OCI-LY7 (cell line): ENCODE measurements around the gene C3orf52. TPM values are rescaled to one million over a fixed set of nuclear protein-coding genes. Genes with fewer than 3 reads are reported as not detected.
A peak's percentile ranks its signal among the peaks of the same experiment; 100 is the strongest.

Experiments
- BruUV-seq: library from RNA; stranded (reverse); fragments of 400-500 nt; replicated peaks from 2 replicates; lab custom pipeline; 2021; lab: Mats Ljungman, UMichigan
- CTCF ChIA-PET: fragments of 300-600 bp; sonication (Branson Sonifier 250); formaldehyde crosslinking; loops from one replicate; lab custom pipeline; 2022; ENCODE audit warnings: antibody characterized with exemption; ENCODE audit not compliant: unreplicated experiment; lab: Charles Lee
- POLR2A ChIA-PET: fragments of 300-600 bp; sonication (Branson Sonifier 250); formaldehyde crosslinking; loops from one replicate; lab custom pipeline; 2022; ENCODE audit warnings: antibody characterized with exemption; lab: Charles Lee
- DNase-seq: peaks from one replicate; pipeline ENCODE4 v3.0.0-alpha.2; 2015; ENCODE audit warnings: low spot score
- H2AFZ ChIP-seq: fragments of 200-600 bp; sonication (generic), shearing (Covaris generic); 2 replicates; pipeline ENCODE4 v1.6.1; 2014; ENCODE audit warnings: mild to moderate bottlenecking, antibody characterized with exemption, low read length, moderate library complexity
- H3K27ac ChIP-seq: fragments of 200-600 bp; sonication (generic); 2 replicates; pipeline ENCODE4 v1.5.1; 2014; ENCODE audit warnings: mixed run types, low read depth, mild to moderate bottlenecking, moderate library complexity, low read length, inconsistent platforms; ENCODE audit not compliant: poor library complexity, severe bottlenecking
- H3K36me3 ChIP-seq: fragments of 200-600 bp; sonication (generic); 2 replicates; pipeline ENCODE4 v1.6.1; 2014; ENCODE audit warnings: mild to moderate bottlenecking, antibody characterized with exemption, low read length, moderate library complexity, mixed read lengths; ENCODE audit not compliant: insufficient read depth
- H3K4me1 ChIP-seq: fragments of 200-600 bp; sonication (generic); 2 replicates; pipeline ENCODE4 v1.5.1; 2014; ENCODE audit warnings: mild to moderate bottlenecking, low read length; ENCODE audit not compliant: insufficient read depth, poor library complexity, severe bottlenecking
- H3K4me2 ChIP-seq: fragments of 200-600 bp; sonication (generic); 2 replicates; pipeline ENCODE4 v1.6.1; 2014; ENCODE audit warnings: mild to moderate bottlenecking, low read length
- H3K4me3 ChIP-seq: fragments of 200-600 bp; sonication (generic); 2 replicates; pipeline ENCODE4 v1.5.1; 2014; ENCODE audit warnings: mild to moderate bottlenecking, low read depth, low read length; ENCODE audit not compliant: poor library complexity, severe bottlenecking
- H3K79me2 ChIP-seq: fragments of 200-600 bp; sonication (generic); 2 replicates; pipeline ENCODE4 v1.6.1; 2016; ENCODE audit warnings: low read depth, mild to moderate bottlenecking, low read length, moderate library complexity, mixed read lengths; ENCODE audit not compliant: insufficient read depth
- H3K9me2 ChIP-seq: fragments of 200-600 bp; sonication (generic); 2 replicates; pipeline ENCODE4 v1.6.1; 2016; ENCODE audit warnings: mild to moderate bottlenecking, low read length, mixed read lengths; ENCODE audit not compliant: insufficient read depth
- H3K9me3 ChIP-seq: fragments of 200-600 bp; sonication (generic); 2 replicates; pipeline ENCODE4 v1.6.1; 2014; ENCODE audit warnings: mild to moderate bottlenecking, mixed run types, low read length, mixed read lengths
- H4K20me1 ChIP-seq: fragments of 200-600 bp; sonication (generic); 2 replicates; pipeline ENCODE4 v1.6.1; 2014; ENCODE audit warnings: mild to moderate bottlenecking, antibody characterized with exemption, low read length, moderate library complexity, mixed read lengths; ENCODE audit not compliant: insufficient read depth
- EZH2phosphoT487 ChIP-seq: fragments of 200-600 bp; sonication (generic); IDR thresholded peaks from 2 replicates; pipeline ENCODE4 v1.6.1; 2018; ENCODE audit warnings: low read depth, borderline replicate concordance, mild to moderate bottlenecking, mixed run types, antibody characterized with exemption, low read length, moderate library complexity, mixed read lengths
- intact Hi-C: fragments of 100-400 bp; cut with micrococcal nuclease; formaldehyde crosslinking; loops from one replicate; pipeline ENCODE4 v1.10.0; 2022; ENCODE audit not compliant: unreplicated experiment
- total RNA-seq, 2 experiments: library from RNA; depleted of rRNA in 1 of 2; stranded (reverse); fragments of >200 nt in 1 of 2; shearing (Covaris generic) in 1 of 2; gene quantifications; 2 replicates each; pipeline ENCODE4 v1.2.3, GENCODE V29; 2014 to 2022
- TF ChIP-seq, protein P1 (sequence below): fragments of 200-600 bp; sonication (generic); conservative IDR thresholded peaks from 2 replicates; pipeline ENCODE4 v1.5.1; 2014; ENCODE audit warnings: mild to moderate bottlenecking, antibody characterized with exemption, low read length, moderate library complexity, mixed read lengths

Gene C3orf52
- total RNA-seq, 2 experiments from 2014 or later, result 11.2 to 19.0 TPM

DNA sequence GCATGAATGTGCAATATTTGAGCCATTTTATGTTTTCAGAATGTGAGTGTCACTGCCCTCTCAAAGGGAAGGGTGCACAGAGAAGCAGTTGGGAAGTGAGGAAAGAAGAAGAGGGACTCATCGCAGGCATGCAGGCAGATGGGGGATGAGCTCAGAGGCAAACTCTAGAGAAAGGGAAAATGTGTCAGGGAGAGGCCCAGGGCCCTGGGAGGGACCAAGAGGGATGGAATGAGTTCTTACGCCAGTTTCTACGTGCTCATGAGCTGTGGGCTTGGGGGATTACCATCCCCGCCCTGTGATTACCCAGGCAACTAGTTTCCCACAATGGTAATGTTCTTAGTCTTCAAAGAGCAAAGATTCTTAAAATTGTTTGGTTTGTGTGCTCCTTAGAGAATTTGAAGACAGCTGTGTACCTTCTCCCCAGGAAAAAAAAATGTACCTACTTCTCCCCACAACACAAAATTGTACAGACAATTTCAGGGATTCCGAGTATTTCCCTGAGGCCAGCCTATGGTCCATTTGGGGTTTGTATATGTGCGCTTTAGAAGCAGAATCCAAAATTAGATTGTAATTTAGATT is 29.1 kb downstream of the C3orf52 start:
- intact Hi-C loops, result no loop called here
- no peaks in the 10 kb centered on the region for H3K9me3 ChIP-seq
- H3K36me3 ChIP-seq, result peaks cover 37% of the 10 kb centered on the region
- no peaks in the 10 kb centered on the region for H3K9me2 ChIP-seq
- no peak overlapping the region for H2AFZ ChIP-seq
- H4K20me1 ChIP-seq, result no peaks in the 10 kb centered on the region
- H3K27ac ChIP-seq, result peak overlapping the region; percentile 99
- H3K79me2 ChIP-seq, result peaks cover 6% of the 10 kb centered on the region; the same call in 1 of the 2 replicates
- peak overlapping the region; percentile 27 for H3K4me3 ChIP-seq
- ChIA-PET POLR2A (interaction anchor here (0.9 to 9.4 kb wide), 3 partner anchors 16 to 383 kb away, joined by 3 to 566 read pairs (median 4); partner anchors contain the start of gene GCSAM), CTCF (interaction anchor here (1.0 to 1.4 kb wide), 2 partner anchors 10 to 17 kb away, joined by 3 to 5 read pairs; no protein-coding TSS in a partner anchor)
- DNase-seq, result peak; percentile 25
- BruUV-seq, result no TSS peak
- no peak for TF ChIP-seq EZH2phosphoT487
- TF ChIP-seq, protein P1, sequence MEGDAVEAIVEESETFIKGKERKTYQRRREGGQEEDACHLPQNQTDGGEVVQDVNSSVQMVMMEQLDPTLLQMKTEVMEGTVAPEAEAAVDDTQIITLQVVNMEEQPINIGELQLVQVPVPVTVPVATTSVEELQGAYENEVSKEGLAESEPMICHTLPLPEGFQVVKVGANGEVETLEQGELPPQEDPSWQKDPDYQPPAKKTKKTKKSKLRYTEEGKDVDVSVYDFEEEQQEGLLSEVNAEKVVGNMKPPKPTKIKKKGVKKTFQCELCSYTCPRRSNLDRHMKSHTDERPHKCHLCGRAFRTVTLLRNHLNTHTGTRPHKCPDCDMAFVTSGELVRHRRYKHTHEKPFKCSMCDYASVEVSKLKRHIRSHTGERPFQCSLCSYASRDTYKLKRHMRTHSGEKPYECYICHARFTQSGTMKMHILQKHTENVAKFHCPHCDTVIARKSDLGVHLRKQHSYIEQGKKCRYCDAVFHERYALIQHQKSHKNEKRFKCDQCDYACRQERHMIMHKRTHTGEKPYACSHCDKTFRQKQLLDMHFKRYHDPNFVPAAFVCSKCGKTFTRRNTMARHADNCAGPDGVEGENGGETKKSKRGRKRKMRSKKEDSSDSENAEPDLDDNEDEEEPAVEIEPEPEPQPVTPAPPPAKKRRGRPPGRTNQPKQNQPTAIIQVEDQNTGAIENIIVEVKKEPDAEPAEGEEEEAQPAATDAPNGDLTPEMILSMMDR, result no peak
- peaks cover 91% of the 10 kb centered on the region for H3K4me1 ChIP-seq
- peak overlapping the region; percentile 57 for H3K4me2 ChIP-seq

DNA sequence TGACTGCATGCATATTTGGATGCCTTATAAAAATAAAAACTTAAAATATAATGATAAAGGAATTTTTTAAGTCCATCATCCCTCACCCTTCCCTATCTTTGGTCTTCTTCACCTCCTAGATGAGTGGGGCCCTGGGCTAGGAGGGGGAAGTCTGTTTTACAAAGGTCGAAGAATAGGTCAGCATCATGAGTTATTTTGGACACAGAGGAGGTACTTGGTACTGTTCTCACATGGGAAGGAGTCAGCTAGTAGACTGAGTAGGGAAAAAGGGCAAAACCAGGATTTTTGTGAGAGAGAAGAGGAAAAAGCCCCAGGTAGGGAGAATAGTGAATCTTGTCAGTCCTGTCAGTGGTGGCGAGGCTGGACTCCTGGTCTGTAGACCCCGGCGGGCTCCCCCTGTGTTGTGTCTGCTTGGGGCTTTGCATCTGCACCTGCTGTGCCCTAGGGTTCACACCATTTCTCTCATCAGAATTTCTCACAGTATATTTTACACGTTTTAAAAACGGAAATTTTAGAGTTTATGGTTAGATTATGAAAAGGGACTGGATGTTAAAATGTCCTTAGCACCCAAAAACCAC is 29.7 kb downstream of the C3orf52 start:
- Histone ChIP-seq H2AFZ (no peak overlapping the region; the same call in 1 of the 2 replicates), H3K4me1 (peaks cover 97% of the 10 kb centered on the region), H3K4me2 (peak overlapping the region; percentile 57), H3K27ac (peak overlapping the region; percentile 99), H4K20me1 (no peaks in the 10 kb centered on the region), H3K79me2 (peaks cover 6% of the 10 kb centered on the region; the same call in 1 of the 2 replicates), H3K36me3 (peaks cover 34% of the 10 kb centered on the region; the same call in 1 of the 2 replicates), H3K4me3 (peak overlapping the region; percentile 27), H3K9me3 (no peaks in the 10 kb centered on the region), H3K9me2 (no peaks in the 10 kb centered on the region)
- peak; percentile 60 for DNase-seq
- CTCF ChIA-PET, result interaction anchor here (1.0 to 1.4 kb wide), 2 partner anchors 9 to 17 kb away, joined by 3 to 5 read pairs; no protein-coding TSS in a partner anchor
- no TSS peak for BruUV-seq
- TF ChIP-seq, protein P1, result no peak
- TF ChIP-seq EZH2phosphoT487, result no peak
- POLR2A ChIA-PET, result interaction anchor here (0.9 to 9.4 kb wide), 3 partner anchors 15 to 383 kb away, joined by 3 to 566 read pairs (median 4); partner anchors contain the start of gene GCSAM
- intact Hi-C loops, result no loop called here
